ENCODE measurements around the gene SLC12A8. TPM values are rescaled to one million over a fixed set of nuclear protein-coding genes. Genes with fewer than 3 reads are reported as not detected.

The SLC12A8 gene
- total and polyA plus RNA-seq, 2 experiments from 2014 or later, result 6.9 to 15.9 TPM

GRCh38 chr3:125061170-125061569 is 151.4 kb downstream of the SLC12A8 start (continued):
- TF ChIP-seq ZNF462 (CRISPR knock-in tag; IDR thresholded peaks at IDR 0.05) (no peak), EZH2phosphoT487 (IDR thresholded peaks at IDR 0.05; ENCODE audit: unreplicated experiment) (no peak), CTCF (conservative IDR thresholded peaks at IDR 0.05; ENCODE audit: low read depth in 2 of 2) (no peak), EZH2 (IDR thresholded peaks at IDR 0.05; ENCODE audit: low read depth, unreplicated experiment) (no peak), ZNF331 (CRISPR knock-in tag; IDR thresholded peaks at IDR 0.05; ENCODE audit: low read depth) (no peak), ETS1 (IDR thresholded peaks at IDR 0.05) (no peak), JUNB (IDR thresholded peaks at IDR 0.05; ENCODE audit: unreplicated experiment) (no peak), ZNF114 (CRISPR knock-in tag; IDR thresholded peaks at IDR 0.05) (no peak), STAT1 (IDR thresholded peaks at IDR 0.05; ENCODE audit: unreplicated experiment) (no peak), POLR2AphosphoS5 (IDR thresholded peaks at IDR 0.05; ENCODE audit: low read depth) (no peak), CREB1 (CRISPR knock-in tag; IDR thresholded peaks at IDR 0.05; ENCODE audit: low read depth) (no peak), NANOG (IDR thresholded peaks at IDR 0.05; ENCODE audit: borderline replicate concordance) (no peak)
